ENCODE results near the gene EPB41L5. TPM values are rescaled to one million over a fixed set of nuclear protein-coding genes. Genes with fewer than 3 reads are reported as not detected.

EPB41L5 gene
- total and polyA plus RNA-seq, 9 of the 15 experiments (the other 6 are each of a cell fraction or from before 2014, with no cell fraction given), result 2.3 to 14.1 (median 8.2) TPM

DNA sequence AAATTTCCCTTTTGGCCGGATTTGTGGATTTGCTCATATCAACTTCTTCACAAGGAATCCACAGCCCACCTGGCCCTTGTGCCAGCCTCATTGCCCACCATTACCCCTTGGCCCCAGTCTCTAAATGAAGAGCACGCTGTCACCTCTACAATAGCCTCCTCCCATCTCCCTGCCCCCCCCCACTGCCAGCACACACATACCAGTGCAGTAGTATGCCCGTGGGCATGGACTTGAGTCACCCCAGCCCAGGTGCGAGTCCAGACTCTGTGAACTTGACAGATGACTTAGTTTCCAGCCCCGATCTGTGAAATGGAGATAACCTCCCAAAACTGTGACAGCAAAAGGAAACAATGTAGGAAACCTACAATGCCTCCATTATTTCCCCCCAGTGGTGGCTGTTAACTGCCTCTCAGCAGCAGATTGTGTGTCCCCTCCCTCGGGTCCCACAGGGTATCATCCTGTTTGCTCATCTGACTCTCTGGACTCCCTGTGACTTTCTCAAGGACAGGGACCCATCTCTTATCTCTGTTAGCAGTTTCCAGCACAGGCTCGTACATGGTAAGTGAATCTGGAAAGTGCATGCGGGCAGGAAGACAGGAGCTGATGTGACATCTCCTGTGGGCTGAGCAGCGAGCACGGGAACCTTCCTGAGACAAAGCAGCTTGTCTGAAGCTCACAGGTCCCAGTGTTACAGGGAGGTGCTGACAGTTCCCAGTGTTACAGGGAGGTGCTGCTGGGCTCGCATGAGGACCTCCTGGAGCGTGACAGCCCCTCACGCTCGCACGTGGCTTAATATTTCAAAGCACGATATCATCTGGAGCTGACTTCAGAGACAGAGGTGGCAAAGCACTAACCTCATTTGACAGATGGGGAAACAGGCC, 214.5 kb downstream of the EPB41L5 start (continued):
- TF ChIP-seq, protein P1, sequence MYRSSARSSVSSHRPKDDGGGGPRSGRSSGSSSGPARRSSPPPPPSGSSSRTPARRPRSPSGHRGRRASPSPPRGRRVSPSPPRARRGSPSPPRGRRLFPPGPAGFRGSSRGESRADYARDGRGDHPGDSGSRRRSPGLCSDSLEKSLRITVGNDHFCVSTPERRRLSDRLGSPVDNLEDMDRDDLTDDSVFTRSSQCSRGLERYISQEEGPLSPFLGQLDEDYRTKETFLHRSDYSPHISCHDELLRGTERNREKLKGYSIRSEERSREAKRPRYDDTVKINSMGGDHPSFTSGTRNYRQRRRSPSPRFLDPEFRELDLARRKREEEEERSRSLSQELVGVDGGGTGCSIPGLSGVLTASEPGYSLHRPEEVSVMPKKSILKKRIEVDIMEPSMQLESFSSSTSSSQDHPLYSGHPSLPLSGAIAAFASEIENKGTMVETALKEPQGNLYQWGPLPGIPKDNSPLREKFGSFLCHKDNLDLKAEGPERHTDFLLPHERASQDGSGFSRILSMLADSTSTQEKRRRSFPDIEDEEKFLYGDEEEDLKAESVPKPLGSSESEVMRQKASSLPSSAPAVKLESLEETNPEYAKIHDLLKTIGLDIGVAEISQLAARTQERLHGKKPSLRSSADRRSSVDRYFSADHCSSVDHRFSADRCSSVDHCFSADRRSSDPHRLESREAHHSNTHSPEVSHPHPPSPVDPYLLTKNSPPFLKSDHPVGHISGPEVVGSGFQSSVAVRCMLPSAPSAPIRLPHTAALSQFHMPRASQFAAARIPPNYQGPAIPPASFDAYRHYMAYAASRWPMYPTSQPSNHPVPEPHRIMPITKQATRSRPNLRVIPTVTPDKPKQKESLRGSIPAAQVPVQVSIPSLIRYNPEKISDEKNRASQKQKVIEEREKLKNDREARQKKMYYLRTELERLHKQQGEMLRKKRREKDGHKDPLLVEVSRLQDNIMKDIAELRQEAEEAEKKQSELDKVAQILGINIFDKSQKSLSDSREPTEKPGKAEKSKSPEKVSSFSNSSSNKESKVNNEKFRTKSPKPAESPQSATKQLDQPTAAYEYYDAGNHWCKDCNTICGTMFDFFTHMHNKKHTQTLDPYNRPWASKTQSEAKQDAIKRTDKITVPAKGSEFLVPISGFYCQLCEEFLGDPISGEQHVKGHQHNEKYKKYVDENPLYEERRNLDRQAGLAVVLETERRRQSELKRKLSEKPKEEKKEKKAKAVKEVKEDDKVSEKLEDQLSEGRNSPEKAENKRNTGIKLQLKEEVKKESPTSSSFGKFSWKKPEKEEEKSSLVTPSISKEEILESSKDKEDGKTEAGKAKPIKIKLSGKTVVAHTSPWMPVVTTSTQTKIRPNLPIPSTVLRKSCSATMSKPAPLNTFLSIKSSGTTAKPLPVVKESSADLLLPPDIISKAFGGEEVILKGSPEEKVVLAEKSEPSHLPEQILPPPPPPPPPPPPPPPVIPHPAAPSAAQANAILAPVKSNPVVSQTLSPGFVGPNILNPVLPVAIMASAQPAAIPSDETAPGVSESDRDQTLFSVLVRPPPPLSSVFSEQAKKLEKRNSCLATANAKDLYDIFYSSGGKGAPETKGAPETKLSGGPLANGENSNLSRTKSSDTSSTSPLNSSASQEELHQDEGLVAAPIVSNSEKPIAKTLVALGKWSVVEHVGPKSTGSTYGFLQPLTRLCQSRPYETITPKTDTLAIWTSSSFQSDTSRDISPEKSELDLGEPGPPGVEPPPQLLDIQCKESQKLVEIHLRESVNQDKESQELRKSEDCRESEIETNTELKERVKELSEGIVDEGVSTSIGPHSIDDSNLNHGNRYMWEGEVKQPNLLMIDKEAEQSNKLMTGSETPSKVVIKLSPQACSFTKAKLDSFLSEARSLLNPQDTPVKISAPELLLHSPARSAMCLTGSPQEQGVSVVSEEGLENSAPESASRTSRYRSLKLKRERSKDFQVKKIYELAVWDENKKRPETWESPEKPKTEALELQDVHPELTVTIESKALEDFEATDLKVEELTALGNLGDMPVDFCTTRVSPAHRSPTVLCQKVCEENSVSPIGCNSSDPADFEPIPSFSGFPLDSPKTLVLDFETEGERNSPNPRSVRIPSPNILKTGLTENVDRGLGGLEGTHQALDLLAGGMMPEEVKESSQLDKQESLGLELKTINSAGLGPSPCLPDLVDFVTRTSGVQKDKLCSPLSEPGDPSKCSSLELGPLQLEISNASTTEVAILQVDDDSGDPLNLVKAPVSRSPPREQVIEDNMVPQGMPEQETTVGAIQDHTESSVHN (IDR thresholded peaks at IDR 0.05; ENCODE audit: borderline replicate concordance in 1 of 2, low read depth in 1 of 2), result no peak
- TF ChIP-seq XRCC3 (IDR thresholded peaks at IDR 0.05), result no peak
- TF ChIP-seq CBFA2T2 (conservative IDR thresholded peaks at IDR 0.05), result peak; percentile 56
- peak; percentile 4 for TF ChIP-seq RBBP5 (IDR thresholded peaks at IDR 0.05; ENCODE audit: borderline replicate concordance, insufficient read depth, low read length, poor library complexity, severe bottlenecking)
- TF ChIP-seq CXXC5 (CRISPR knock-in tag; IDR thresholded peaks at IDR 0.05), result peak; percentile 44; the same call in 1 of the 2 replicates
- TF ChIP-seq ATF1 (CRISPR knock-in tag; IDR thresholded peaks at IDR 0.05), result no peak
- peak; percentile 23; the same call in 1 of the 2 replicates for TF ChIP-seq ATF1 (tag; IDR thresholded peaks at IDR 0.05)
- TF ChIP-seq, protein P2, sequence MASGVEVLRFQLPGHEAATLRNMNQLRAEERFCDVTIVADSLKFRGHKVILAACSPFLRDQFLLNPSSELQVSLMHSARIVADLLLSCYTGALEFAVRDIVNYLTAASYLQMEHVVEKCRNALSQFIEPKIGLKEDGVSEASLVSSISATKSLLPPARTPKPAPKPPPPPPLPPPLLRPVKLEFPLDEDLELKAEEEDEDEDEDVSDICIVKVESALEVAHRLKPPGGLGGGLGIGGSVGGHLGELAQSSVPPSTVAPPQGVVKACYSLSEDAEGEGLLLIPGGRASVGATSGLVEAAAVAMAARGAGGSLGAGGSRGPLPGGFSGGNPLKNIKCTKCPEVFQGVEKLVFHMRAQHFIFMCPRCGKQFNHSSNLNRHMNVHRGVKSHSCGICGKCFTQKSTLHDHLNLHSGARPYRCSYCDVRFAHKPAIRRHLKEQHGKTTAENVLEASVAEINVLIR (CRISPR knock-in tag; IDR thresholded peaks at IDR 0.05), result no peak
- TF ChIP-seq SMARCC2 (IDR thresholded peaks at IDR 0.05; ENCODE audit: low read depth), result no peak
- TF ChIP-seq TAL1 (IDR thresholded peaks at IDR 0.05), result peak; percentile 28; the same call in 1 of the 2 replicates
- TF ChIP-seq KDM1A (IDR thresholded peaks at IDR 0.05), result peak; percentile 73 to 82; a peak in 3 of 4 replicates
- TF ChIP-seq EP300 (IDR thresholded peaks at IDR 0.05; ENCODE audit: low read length), result peak; percentile 35; the same call in 1 of the 2 replicates
- TF ChIP-seq JUND (IDR thresholded peaks at IDR 0.05; ENCODE audit: borderline replicate concordance, low read depth, low read length), result no peak
- 0 out of 3 replicates have a peak, but pooled peaks have one; percentile 25 for TF ChIP-seq JUND (tag; IDR thresholded peaks at IDR 0.05; ENCODE audit: borderline replicate concordance, low read depth, low read length)
- TF ChIP-seq, protein P3, sequence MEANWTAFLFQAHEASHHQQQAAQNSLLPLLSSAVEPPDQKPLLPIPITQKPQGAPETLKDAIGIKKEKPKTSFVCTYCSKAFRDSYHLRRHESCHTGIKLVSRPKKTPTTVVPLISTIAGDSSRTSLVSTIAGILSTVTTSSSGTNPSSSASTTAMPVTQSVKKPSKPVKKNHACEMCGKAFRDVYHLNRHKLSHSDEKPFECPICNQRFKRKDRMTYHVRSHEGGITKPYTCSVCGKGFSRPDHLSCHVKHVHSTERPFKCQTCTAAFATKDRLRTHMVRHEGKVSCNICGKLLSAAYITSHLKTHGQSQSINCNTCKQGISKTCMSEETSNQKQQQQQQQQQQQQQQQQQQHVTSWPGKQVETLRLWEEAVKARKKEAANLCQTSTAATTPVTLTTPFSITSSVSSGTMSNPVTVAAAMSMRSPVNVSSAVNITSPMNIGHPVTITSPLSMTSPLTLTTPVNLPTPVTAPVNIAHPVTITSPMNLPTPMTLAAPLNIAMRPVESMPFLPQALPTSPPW (CRISPR knock-in tag; IDR thresholded peaks at IDR 0.05), result peak; percentile 41
